Upper lobe of right lung (tissue), 1 donor: ENCODE measurements around the gene NPC2. TPM values are rescaled to one million over a fixed set of nuclear protein-coding genes. Genes with fewer than 3 reads are reported as not detected.

Experiments used
- ATAC-seq: fragments of 200-7000 bp; cut with Tn5 transposase; one replicate; pipeline ENCODE4 v1.9.1; 2020; ENCODE audit warnings: mild to moderate bottlenecking, moderate library complexity
- DNase-seq: peaks from one replicate; pipeline ENCODE4 v3.0.0-alpha.2; 2020
- H3K27ac ChIP-seq: fragments of 200-600 bp; one replicate; pipeline ENCODE4 v1.8.0; 2022
- H3K27me3 ChIP-seq: fragments of 200-600 bp; one replicate; pipeline ENCODE4 v1.8.0; 2022; ENCODE audit warnings: mild to moderate bottlenecking
- H3K36me3 ChIP-seq: fragments of 200-600 bp; one replicate; pipeline ENCODE4 v1.8.0; 2022
- H3K4me1 ChIP-seq: fragments of 200-600 bp; one replicate; pipeline ENCODE4 v1.8.0; 2022
- H3K4me3 ChIP-seq: fragments of 200-600 bp; one replicate; pipeline ENCODE4 v1.8.0; 2022; ENCODE audit warnings: mild to moderate bottlenecking
- H3K9me3 ChIP-seq: fragments of 200-600 bp; one replicate; pipeline ENCODE4 v1.8.0; 2022
- intact Hi-C: fragments of 100-400 bp; cut with DNase I; formaldehyde crosslinking; loops from one replicate; pipeline ENCODE4 v1.11.0; 2022
- total RNA-seq: library from RNA; stranded (reverse); fragmentation: NEBNext Ultra II Directional; extraction: Animal tissue kit (Norgen Biotek cat#: 25700); gene quantifications from one replicate; pipeline ENCODE4 v1.2.1, GENCODE V29; 2021
- TF ChIP-seq, protein P1 (sequence below): fragments of 200-600 bp; IDR thresholded peaks from one replicate; pipeline ENCODE4 v1.8.0; 2022; ENCODE audit warnings: antibody characterized with exemption
- donor health status: DM: no; HTN: yes; CAD: no; lungs with severe emphysema.

NPC2 gene
- total RNA-seq, 1 donor from 2014 or later, result 849 TPM

DNA sequence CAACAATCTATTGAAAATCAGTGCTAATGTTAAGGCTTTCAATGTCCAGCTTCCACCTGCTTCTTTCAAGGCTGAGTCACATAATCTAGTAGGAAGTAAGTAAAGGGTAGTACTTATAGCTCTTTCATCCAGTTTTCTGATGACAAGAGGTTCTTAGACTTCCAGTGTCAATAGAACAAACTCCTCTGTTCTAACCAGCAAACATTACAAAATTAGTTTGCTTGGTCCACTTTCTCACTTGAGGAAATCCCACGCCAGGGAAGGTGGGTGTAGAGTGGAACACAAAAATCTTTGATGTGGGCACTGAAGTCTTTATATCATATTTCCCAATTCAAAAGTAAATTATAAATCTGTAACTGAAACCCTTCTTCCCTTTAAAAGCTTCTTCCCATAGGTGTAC is 2.6 kb downstream of the NPC2 start:
- H3K27ac ChIP-seq, result peak overlapping the region; percentile 91
- no peaks in the 10 kb centered on the region for H3K9me3 ChIP-seq
- peaks cover 46% of the 10 kb centered on the region for H3K4me1 ChIP-seq
- TF ChIP-seq, protein P1, sequence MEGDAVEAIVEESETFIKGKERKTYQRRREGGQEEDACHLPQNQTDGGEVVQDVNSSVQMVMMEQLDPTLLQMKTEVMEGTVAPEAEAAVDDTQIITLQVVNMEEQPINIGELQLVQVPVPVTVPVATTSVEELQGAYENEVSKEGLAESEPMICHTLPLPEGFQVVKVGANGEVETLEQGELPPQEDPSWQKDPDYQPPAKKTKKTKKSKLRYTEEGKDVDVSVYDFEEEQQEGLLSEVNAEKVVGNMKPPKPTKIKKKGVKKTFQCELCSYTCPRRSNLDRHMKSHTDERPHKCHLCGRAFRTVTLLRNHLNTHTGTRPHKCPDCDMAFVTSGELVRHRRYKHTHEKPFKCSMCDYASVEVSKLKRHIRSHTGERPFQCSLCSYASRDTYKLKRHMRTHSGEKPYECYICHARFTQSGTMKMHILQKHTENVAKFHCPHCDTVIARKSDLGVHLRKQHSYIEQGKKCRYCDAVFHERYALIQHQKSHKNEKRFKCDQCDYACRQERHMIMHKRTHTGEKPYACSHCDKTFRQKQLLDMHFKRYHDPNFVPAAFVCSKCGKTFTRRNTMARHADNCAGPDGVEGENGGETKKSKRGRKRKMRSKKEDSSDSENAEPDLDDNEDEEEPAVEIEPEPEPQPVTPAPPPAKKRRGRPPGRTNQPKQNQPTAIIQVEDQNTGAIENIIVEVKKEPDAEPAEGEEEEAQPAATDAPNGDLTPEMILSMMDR, result no peak
- no peaks in the 10 kb centered on the region for H3K27me3 ChIP-seq
- peaks cover 10% of the 10 kb centered on the region for H3K36me3 ChIP-seq
- no peak for DNase-seq
- intact Hi-C loops, result no loop called here
- peak overlapping the region; percentile 78 for H3K4me3 ChIP-seq
- no peak for ATAC-seq

DNA sequence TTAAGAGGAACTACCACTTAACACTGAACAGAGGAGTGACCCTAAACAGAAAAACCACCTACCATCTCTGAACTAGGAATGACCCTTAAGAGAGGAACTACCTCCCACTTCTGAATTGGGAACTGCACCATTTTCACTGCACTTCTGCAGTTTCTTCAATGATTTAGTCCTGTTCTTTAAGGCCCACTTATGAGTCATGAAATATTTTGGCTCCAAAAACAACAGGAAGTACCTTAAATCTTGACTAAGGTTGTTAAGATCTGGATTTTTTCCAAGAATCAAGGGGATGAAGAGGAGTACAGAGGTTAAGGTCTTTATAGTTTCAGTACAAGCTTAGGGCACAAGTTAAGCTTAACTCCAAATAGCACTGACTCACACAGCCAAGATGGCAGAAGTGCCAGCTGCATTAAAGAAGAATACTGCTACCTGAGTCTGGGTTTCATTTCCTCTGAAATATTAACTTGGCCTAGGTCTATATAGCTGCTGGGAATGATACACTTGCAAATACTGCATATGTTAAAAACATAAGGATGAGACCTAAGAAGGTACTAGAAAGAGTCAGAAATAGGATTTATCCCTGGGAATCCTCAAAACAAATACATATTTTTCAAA is 4.2 kb downstream of the NPC2 start:
- Histone ChIP-seq H3K27ac (no peak overlapping the region), H3K4me1 (peaks cover 43% of the 10 kb centered on the region)
- DNase-seq, result no peak

DNA sequence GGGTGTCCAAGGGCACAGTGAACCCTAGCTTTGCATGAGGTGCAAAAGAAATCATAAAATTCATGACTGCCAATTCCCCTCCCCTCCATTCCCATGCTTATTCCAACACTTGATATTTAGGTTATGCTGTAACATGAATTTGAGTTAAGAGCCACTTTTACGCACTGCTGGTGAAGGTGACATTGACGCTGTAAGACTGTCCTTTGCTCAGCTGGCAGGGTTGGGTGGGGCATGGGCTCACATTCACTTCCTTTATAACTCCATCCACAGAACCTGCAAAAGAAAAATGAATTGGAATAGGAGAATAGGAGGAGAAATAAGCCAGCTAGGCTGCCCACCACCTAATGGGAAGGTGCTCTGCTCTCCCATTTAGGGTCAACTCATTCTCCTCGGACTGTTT is 6.9 kb downstream of the NPC2 start:
- ATAC-seq (no peak), DNase-seq (no peak)
- no peak overlapping the region for H3K27ac ChIP-seq
- no peaks in the 10 kb centered on the region for H3K27me3 ChIP-seq
- no peaks in the 10 kb centered on the region for H3K9me3 ChIP-seq
- peaks cover 51% of the 10 kb centered on the region for H3K36me3 ChIP-seq
- peaks cover 43% of the 10 kb centered on the region for H3K4me1 ChIP-seq
- intact Hi-C loops, result no loop called here
- TF ChIP-seq, protein P1, result no peak
- no peak overlapping the region for H3K4me3 ChIP-seq

More for the DNA sequence above, 4.2 kb downstream of the NPC2 start:
- intact Hi-C loops, result no loop called here
- Histone ChIP-seq H3K9me3 (no peaks in the 10 kb centered on the region), H3K27me3 (no peaks in the 10 kb centered on the region), H3K4me3 (peak overlapping the region; percentile 32), H3K36me3 (peaks cover 25% of the 10 kb centered on the region)
- TF ChIP-seq, protein P1, result no peak
- ATAC-seq, result peak; percentile 23

DNA sequence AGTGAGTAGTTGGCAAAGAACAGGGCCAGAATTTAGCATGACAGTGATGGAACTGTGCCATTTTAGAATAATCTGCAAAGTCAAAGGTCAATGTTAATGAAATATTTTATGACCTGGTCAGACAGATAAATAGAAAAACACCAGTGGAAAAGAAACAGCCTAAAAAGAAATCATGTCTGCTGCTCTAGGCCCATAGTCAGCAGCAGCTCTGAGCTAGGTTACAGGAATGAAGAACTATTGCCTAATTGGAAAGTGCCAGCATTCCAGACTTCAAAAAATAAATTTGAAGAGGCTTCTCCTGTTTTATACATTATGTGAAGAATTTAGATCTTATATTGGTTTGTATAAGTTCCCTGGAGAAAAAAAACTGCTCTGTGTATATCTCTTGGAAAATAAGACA is 9.8 kb downstream of the NPC2 start:
- Histone ChIP-seq H3K36me3 (peaks cover 79% of the 10 kb centered on the region), H3K4me3 (no peak overlapping the region), H3K27ac (no peak overlapping the region), H3K4me1 (peaks cover 27% of the 10 kb centered on the region), H3K27me3 (no peaks in the 10 kb centered on the region), H3K9me3 (no peaks in the 10 kb centered on the region)
- intact Hi-C loops, result no loop called here
- ATAC-seq (no peak), DNase-seq (no peak)
- TF ChIP-seq, protein P1, result no peak

DNA sequence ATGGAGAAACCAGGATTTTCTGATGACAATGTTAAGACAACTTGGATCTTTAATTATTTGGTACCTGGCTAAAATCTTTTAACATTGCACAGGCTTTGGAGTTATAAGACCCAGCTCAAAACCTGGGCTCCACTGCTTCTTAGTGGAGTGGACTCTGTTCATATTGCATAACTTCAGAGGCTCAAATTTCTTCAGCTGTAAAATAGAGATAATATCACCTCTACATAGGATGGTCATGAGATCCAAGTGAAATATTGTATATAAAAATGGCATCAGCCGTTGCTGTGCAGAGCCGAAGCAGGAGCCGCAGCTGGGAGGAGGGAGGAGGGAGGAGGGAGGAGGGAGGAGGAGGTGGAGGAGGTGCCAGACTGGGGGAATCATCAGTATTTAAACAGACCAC is 10.5 kb downstream of the NPC2 start:
- H3K4me3 ChIP-seq, result no peak overlapping the region
- H3K27ac ChIP-seq, result no peak overlapping the region
- no peaks in the 10 kb centered on the region for H3K27me3 ChIP-seq
- TF ChIP-seq, protein P1, result no peak
- H3K4me1 ChIP-seq, result peaks cover 22% of the 10 kb centered on the region
- DNase-seq (no peak), ATAC-seq (no peak)
- intact Hi-C loops, result no loop called here
- no peaks in the 10 kb centered on the region for H3K9me3 ChIP-seq
- H3K36me3 ChIP-seq, result peaks cover 85% of the 10 kb centered on the region

DNA sequence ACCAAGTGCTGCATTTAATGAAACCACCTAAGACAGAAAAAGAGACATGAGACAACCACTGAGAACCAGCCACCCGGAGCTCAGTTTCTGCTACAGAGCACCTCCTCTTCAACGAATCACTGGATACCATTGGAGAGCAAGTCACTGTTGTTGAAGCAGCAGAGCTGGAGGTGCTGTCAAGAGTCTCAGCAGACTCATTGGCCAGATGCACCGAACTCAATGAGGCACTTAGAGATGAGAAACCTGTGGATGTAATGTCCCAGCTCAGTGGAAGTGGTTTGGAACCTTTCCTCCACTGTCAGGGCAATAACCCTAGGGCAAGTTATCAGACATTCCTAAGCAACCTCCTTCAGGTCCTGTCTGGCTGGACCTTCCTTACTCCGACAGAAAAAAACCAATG is 13.1 kb downstream of the NPC2 start:
- DNase-seq (no peak), ATAC-seq (no peak)
- intact Hi-C loops, result no loop called here
- TF ChIP-seq, protein P1, result no peak
- H3K27ac ChIP-seq, result no peak overlapping the region
- no peaks in the 10 kb centered on the region for H3K27me3 ChIP-seq
- H3K4me1 ChIP-seq, result no peaks in the 10 kb centered on the region
- peaks cover 94% of the 10 kb centered on the region for H3K36me3 ChIP-seq
- H3K4me3 ChIP-seq, result no peak overlapping the region
- no peaks in the 10 kb centered on the region for H3K9me3 ChIP-seq
